Measurements from ENCODE around the gene EEF1AKMT3.

Gene EEF1AKMT3

DNA sequence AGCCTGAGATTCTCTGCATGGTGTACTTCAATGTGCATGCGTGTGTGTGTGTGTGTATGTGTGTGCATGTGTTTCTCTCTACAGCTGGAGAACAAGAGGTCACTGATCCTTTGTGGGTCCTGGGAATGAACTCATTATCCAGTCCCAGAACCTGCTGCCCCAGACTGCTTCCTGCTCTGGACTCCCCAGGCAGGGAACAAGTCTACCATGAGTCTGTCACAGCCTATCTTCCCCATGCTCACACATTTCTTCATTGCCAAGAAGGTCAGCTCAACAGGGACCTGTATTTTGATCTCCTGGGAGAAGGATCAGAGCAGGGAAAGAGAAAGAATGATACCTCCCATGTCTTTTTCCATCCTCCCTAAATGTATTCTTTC is 31.0 kb upstream of the EEF1AKMT3 start:
- no peak overlapping the region for H3K4me3 ChIP-seq (ENCODE audit: low read depth, low read length)
- TF ChIP-seq, protein P1, sequence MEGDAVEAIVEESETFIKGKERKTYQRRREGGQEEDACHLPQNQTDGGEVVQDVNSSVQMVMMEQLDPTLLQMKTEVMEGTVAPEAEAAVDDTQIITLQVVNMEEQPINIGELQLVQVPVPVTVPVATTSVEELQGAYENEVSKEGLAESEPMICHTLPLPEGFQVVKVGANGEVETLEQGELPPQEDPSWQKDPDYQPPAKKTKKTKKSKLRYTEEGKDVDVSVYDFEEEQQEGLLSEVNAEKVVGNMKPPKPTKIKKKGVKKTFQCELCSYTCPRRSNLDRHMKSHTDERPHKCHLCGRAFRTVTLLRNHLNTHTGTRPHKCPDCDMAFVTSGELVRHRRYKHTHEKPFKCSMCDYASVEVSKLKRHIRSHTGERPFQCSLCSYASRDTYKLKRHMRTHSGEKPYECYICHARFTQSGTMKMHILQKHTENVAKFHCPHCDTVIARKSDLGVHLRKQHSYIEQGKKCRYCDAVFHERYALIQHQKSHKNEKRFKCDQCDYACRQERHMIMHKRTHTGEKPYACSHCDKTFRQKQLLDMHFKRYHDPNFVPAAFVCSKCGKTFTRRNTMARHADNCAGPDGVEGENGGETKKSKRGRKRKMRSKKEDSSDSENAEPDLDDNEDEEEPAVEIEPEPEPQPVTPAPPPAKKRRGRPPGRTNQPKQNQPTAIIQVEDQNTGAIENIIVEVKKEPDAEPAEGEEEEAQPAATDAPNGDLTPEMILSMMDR (IDR thresholded peaks at IDR 0.05; ENCODE audit: low read depth, low read length): no peak

- TF ChIP-seq, protein P1 (IDR thresholded peaks at IDR 0.05; ENCODE audit: low read depth, low read length): no peak
- H3K4me3 ChIP-seq (ENCODE audit: low read depth, low read length): no peak overlapping the region
Observed at GRCh38 chr12:57741844-57742738, 30.3 kb upstream of the EEF1AKMT3 start.

DNA sequence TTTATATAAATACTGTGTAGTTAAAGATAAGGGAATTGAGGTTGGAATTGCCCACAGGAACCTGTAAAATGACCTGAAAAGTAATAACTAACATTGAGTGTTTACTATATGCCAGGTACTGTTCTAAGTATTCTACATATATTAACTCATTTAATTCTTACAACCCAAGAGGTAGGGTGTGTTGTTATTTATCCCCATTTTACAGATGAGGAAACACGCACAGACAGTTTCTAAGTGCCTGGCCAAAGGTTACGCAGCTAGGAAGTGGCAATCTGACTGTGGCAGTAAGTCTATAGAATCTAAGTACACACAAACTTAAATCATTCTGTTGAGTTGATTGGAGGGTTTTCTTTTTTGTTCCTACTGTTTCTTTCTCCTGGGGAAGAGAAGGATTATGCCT is 28.6 kb upstream of the EEF1AKMT3 start:
- TF ChIP-seq, protein P1 (IDR thresholded peaks at IDR 0.05; ENCODE audit: low read depth, low read length): no peak
- H3K4me3 ChIP-seq (ENCODE audit: low read depth, low read length): no peak overlapping the region

GRCh38 chr12:57744194-57744776 is 28.1 kb upstream of the EEF1AKMT3 start:
- TF ChIP-seq, protein P1 (IDR thresholded peaks at IDR 0.05; ENCODE audit: low read depth, low read length): no peak

DNA sequence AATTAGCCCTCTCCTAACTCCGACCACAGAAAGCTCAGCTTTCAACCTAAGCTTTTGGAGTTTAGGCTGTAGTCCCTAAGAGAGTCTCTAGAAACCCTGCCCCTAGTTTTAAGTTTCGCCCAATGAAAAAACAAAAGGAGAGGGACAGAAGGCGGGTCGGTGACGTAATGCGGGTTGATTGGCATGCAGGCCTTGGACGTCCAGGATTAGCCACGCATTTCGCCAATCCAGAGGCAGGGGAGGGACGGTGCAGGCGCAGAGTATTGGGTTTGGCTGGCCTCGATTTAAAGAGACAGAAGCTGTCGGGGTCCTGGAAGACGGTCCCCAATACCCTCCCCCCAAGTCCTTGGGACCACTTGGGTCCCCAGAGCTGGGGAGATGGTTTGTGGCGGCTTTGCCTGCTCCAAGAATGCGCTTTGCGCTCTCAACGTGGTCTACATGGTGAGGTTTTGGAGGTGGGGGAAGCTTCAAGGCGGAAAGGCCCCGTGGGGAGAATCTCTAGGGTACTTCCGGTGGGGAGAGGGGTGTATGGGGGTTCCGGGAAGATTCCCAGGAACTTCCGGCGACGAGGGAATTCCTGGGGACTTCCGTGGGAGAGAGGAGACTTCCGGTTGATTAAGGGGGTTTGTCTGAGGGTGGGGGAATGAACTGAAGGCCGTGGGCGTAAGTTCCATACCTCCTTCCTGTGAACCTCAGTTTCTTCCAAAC is 27.5 kb upstream of the EEF1AKMT3 start, which contains the start of gene TSPAN31:
Gene TSPAN31, plus strand, starts transcription at position 263 of the 708 bp plus-strand sequence. Its CDS starts 116 bp downstream, at position 379.
- H3K4me3 ChIP-seq (ENCODE audit: low read depth, low read length): peak within 1 kb of the TSS; percentile 78
- TF ChIP-seq, protein P1 (IDR thresholded peaks at IDR 0.05; ENCODE audit: low read depth, low read length): no peak

More at GRCh38 chr12:57744194-57744776, 28.1 kb upstream of the EEF1AKMT3 start:
- peak overlapping the region; percentile 78 for H3K4me3 ChIP-seq (ENCODE audit: low read depth, low read length)

DNA sequence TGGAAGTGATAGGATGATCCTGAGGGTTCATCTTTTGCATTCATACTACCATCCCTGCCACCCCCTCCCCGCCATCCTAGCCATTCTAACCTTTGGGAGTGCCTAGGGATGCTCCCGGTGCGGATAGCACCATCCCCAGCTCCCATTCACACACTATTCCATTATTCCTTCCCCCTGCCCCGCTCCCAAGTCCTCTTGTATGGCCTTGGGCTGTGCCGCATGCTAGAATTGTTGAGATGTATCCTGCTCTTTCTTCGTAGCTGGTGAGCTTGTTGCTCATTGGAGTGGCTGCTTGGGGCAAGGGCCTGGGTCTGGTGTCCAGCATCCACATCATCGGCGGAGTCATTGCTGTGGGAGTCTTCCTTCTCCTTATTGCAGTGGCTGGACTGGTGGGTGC is 26.9 kb upstream of the EEF1AKMT3 start:
- TF ChIP-seq, protein P1 (IDR thresholded peaks at IDR 0.05; ENCODE audit: low read depth, low read length): no peak

More for the DNA sequence above, 26.9 kb upstream of the EEF1AKMT3 start:
- peak overlapping the region; percentile 78 for H3K4me3 ChIP-seq (ENCODE audit: low read depth, low read length)

All from WI38 (cell line).